ENCODE results near the gene TTN.

The TTN gene

DNA sequence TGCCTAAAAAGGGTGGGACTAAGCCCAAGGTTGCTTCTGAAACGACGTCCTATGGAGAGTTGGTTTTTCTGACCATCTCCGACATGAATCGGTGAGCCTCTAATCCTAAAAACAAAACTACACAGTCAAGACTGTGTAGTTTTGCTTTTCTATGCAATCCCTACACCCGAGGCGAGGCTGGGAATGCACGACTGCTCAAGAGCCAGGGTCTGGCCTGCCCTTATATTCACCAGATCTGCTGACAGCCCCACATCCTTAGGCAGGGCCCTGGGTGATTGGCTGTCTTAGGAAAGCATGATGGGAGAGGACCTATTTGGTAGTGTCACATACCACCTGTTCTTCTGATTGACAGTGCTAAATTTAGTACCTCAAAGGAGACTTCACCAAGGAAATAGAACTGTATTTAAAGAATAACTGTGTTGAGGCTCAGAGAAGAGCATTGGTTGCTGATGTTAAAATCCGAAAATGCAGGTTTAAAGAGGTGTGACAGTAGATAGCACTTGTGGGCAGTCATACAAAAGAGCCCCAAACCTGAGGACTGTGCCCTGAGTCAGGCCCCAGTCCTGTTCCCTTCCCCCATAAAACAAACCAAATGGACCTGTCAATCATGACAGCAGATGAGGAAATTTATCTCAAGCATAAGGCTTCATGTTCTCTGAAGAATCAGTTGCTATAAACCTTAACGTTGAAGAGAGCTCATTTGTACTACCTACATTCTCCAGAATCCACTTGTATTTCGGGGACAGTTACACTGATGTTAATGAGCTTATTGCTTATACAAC lies at the start of gene TTN:
TSS of gene TTN (minus strand) at position 197 of the 782 bp plus-strand sequence. CDS start 2,781 bp downstream, outside the sequence.
- Histone ChIP-seq H3K9ac (ENCODE audit: low read length) (no peak within 1 kb of the TSS), H3K36me3 (ENCODE audit: control insufficient read depth, low read depth, low read length) (no peaks in the 10 kb centered on the region), H3K27ac (ENCODE audit: low read length) (no peak within 1 kb of the TSS), H3K4me3 (ENCODE audit: low read length) (no peak within 1 kb of the TSS), H3K9me3 (ENCODE audit: control insufficient read depth, low read depth, low read length) (no peaks in the 10 kb centered on the region), H3K27me3 (ENCODE audit: control insufficient read depth, insufficient read depth, low read length) (no peaks in the 10 kb centered on the region), H3K4me1 (ENCODE audit: control insufficient read depth, low read depth, low read length) (no peaks in the 10 kb centered on the region)

DNA sequence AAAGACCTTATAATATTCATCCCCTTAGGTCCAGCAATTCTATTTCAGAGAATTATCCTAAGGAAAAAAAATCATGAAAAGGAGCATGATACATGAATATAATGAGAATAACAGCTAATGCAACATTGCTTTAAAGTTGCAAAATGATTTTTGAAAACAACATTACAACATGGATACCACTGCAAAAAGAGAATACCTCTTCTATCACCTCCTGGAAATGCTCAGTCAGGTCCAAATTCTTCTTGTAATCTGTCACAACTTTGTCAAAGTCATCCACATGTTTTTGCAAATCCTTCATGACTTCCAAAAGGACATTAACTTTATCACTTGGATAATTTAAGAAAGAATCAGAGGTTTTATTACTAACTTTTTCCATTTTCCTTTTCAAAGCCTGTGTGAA lies 47.9 kb upstream of the TTN start:
- H3K9me3 ChIP-seq (ENCODE audit: control insufficient read depth, low read depth, low read length) = no peaks in the 10 kb centered on the region
- H3K9ac ChIP-seq (ENCODE audit: low read length) = no peak overlapping the region
- no peak overlapping the region for H3K4me3 ChIP-seq (ENCODE audit: low read length)
- no peaks in the 10 kb centered on the region for H3K36me3 ChIP-seq (ENCODE audit: control insufficient read depth, low read depth, low read length)
- H3K4me1 ChIP-seq (ENCODE audit: control insufficient read depth, low read depth, low read length) = no peaks in the 10 kb centered on the region
- no peak overlapping the region for H3K27ac ChIP-seq (ENCODE audit: low read length)
- H3K27me3 ChIP-seq (ENCODE audit: control insufficient read depth, insufficient read depth, low read length) = no peaks in the 10 kb centered on the region

DNA sequence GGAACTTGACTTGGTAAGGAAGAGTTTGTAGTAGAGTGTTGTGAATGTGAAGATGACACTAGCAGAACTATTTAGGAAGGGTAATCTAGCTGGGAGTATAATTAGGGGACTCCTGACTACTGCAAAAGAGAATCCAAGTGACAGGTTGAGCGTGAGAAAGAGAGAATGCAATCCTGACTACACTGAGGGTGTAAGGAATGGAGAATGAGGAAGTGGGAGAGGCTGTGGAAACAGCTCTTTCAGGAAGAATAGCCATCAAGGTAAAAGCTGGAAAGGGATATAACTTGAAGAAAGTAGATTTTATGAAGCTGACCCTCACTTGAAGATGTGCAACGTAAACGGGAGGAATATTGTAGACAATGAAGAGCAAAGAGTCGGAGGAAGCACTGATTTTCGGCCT lies 41.1 kb upstream of the TTN start:
- Histone ChIP-seq H3K9me3 (ENCODE audit: control insufficient read depth, low read depth, low read length) (no peaks in the 10 kb centered on the region), H3K4me1 (ENCODE audit: control insufficient read depth, low read depth, low read length) (peaks cover 31% of the 10 kb centered on the region), H3K27me3 (ENCODE audit: control insufficient read depth, insufficient read depth, low read length) (no peaks in the 10 kb centered on the region), H3K9ac (ENCODE audit: low read length) (no peak overlapping the region), H3K4me3 (ENCODE audit: low read length) (no peak overlapping the region), H3K27ac (ENCODE audit: low read length) (no peak overlapping the region), H3K36me3 (ENCODE audit: control insufficient read depth, low read depth, low read length) (no peaks in the 10 kb centered on the region)

DNA sequence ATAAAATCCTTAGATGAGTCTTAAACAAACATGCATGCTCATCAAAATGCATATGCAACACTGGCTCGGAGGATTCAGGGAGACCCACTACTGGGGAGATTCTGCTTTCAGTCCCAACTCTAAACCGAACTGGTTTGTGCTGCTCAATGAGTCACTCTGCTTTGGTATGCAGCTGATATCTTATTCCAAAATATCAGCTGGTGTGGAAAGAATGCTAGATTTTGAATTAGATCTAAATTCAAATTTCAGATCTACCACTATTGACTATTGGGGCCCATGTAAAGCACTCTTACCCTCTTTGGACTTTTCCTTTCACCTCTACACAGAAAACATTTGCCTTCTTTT lies 39.2 kb upstream of the TTN start:
- no peak overlapping the region for H3K27ac ChIP-seq (ENCODE audit: low read length)
- no peak overlapping the region for H3K4me3 ChIP-seq (ENCODE audit: low read length)
- no peak overlapping the region for H3K9ac ChIP-seq (ENCODE audit: low read length)
- no peaks in the 10 kb centered on the region for H3K27me3 ChIP-seq (ENCODE audit: control insufficient read depth, insufficient read depth, low read length)
- no peaks in the 10 kb centered on the region for H3K9me3 ChIP-seq (ENCODE audit: control insufficient read depth, low read depth, low read length)
- peaks cover 34% of the 10 kb centered on the region for H3K4me1 ChIP-seq (ENCODE audit: control insufficient read depth, low read depth, low read length)
- no peaks in the 10 kb centered on the region for H3K36me3 ChIP-seq (ENCODE audit: control insufficient read depth, low read depth, low read length)

DNA sequence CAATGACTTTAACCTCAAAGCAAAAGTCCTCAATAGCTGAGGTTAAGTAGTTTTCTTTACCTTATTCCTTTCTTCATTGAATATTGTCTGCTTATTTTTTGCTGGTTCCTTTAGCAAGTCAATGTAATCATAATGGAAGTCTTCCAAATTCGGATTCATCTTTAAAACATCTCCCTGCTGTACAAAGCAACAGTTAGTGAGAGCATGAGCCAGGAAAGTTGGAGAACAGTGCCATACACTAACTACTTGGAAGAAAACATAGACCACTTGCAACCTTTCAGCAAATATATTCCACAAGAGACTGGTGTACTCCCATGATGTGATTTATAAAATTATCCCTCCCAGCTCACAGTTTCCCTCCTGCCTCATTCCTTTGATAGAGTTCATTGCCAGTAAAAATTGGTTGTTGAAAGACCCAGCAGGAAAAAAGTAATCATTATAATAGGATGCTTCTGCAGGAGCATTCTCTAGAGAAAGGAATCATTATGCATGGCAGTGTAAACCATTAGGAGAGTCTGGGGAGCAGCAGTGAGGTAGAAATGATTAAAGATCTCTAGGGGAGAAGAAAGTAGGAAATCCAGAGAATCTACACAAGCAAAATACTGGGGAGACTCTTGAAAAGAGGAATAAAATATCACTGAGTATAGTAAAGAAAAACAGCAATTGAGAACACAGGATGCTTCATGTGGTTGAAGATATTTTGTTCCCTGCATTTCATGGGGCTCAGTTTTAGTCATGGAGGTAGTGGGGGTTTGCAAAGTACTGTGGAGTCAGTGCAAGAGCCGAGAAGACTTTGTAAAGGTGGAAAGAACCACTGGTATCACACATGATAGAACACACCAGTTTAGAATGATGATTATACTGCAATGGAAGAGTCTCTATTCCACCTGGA lies 38.6 kb upstream of the TTN start:
- Histone ChIP-seq H3K9ac (ENCODE audit: low read length) (no peak overlapping the region), H3K4me1 (ENCODE audit: control insufficient read depth, low read depth, low read length) (peaks cover 34% of the 10 kb centered on the region), H3K4me3 (ENCODE audit: low read length) (no peak overlapping the region), H3K9me3 (ENCODE audit: control insufficient read depth, low read depth, low read length) (no peaks in the 10 kb centered on the region), H3K27ac (ENCODE audit: low read length) (no peak overlapping the region), H3K36me3 (ENCODE audit: control insufficient read depth, low read depth, low read length) (no peaks in the 10 kb centered on the region), H3K27me3 (ENCODE audit: control insufficient read depth, insufficient read depth, low read length) (no peaks in the 10 kb centered on the region)

DNA sequence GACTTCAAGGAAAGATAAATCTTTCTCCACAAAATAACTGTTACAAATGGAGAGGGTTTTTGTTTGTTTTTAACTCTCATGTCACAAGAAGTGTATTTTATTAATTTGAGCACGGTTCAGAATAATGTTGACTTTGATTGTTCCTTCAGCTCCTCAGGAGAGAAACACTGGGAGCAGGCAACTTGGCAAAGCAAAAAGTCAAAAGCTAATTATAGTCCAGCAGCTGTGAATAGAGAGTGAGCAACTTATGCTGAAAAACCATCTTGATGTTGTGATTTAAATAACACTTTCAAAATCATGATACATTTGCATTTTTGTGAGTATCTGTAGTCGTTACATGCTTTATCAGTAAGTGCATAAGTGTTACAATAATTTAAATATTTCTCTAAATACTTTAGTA lies 37.5 kb upstream of the TTN start:
- Histone ChIP-seq H3K36me3 (ENCODE audit: control insufficient read depth, low read depth, low read length) (no peaks in the 10 kb centered on the region), H3K9ac (ENCODE audit: low read length) (no peak overlapping the region)

DNA sequence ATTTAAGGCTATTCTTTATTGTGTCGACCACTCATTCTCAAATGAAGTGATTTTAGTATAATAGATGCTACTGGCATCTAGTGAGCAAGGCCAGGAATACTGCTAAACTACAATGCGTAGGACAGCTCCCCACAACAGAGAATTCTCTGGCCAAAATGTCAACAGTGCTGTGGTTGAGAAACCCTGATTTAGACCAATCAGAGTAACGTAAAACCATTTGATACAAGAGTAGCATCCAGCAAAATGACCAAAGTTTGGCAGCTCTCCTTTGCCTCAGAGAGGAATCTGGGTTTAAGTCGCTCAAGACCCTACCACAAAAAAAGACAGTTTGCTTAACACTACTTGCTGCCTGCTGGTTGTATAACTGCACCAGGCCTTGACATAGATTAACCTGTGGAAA lies 37.0 kb upstream of the TTN start:
- Histone ChIP-seq H3K4me1 (ENCODE audit: control insufficient read depth, low read depth, low read length) (peaks cover 34% of the 10 kb centered on the region), H3K36me3 (ENCODE audit: control insufficient read depth, low read depth, low read length) (no peaks in the 10 kb centered on the region), H3K27ac (ENCODE audit: low read length) (no peak overlapping the region), H3K9me3 (ENCODE audit: control insufficient read depth, low read depth, low read length) (no peaks in the 10 kb centered on the region), H3K27me3 (ENCODE audit: control insufficient read depth, insufficient read depth, low read length) (no peaks in the 10 kb centered on the region), H3K9ac (ENCODE audit: low read length) (no peak overlapping the region), H3K4me3 (ENCODE audit: low read length) (no peak overlapping the region)

More for the DNA sequence above, 37.5 kb upstream of the TTN start:
- Histone ChIP-seq H3K27me3 (ENCODE audit: control insufficient read depth, insufficient read depth, low read length) (no peaks in the 10 kb centered on the region), H3K9me3 (ENCODE audit: control insufficient read depth, low read depth, low read length) (no peaks in the 10 kb centered on the region), H3K4me1 (ENCODE audit: control insufficient read depth, low read depth, low read length) (peaks cover 34% of the 10 kb centered on the region), H3K27ac (ENCODE audit: low read length) (no peak overlapping the region), H3K4me3 (ENCODE audit: low read length) (no peak overlapping the region)

DNA sequence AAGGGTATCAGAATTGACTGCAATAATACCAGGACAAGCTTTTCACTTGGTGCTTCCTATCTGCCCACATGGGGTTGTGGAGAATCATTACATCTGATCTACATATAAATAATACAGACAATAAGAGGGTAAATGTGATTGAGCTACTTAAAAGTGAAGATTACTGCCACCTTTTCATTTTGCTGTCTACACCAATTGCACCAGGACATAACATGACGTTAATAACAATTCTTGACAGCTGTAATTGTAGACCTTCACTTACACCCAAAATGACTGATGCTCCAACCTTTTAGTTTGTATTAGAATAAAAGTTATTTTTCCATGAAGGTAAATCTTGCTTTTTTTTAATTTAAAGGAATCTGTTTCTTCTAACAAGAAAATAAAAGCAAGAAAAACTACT lies 36.5 kb upstream of the TTN start:
- no peaks in the 10 kb centered on the region for H3K27me3 ChIP-seq (ENCODE audit: control insufficient read depth, insufficient read depth, low read length)
- no peak overlapping the region for H3K27ac ChIP-seq (ENCODE audit: low read length)
- no peaks in the 10 kb centered on the region for H3K36me3 ChIP-seq (ENCODE audit: control insufficient read depth, low read depth, low read length)
- no peak overlapping the region for H3K9ac ChIP-seq (ENCODE audit: low read length)
- H3K4me1 ChIP-seq (ENCODE audit: control insufficient read depth, low read depth, low read length) = peaks cover 34% of the 10 kb centered on the region
- no peaks in the 10 kb centered on the region for H3K9me3 ChIP-seq (ENCODE audit: control insufficient read depth, low read depth, low read length)
- H3K4me3 ChIP-seq (ENCODE audit: low read length) = no peak overlapping the region

DNA sequence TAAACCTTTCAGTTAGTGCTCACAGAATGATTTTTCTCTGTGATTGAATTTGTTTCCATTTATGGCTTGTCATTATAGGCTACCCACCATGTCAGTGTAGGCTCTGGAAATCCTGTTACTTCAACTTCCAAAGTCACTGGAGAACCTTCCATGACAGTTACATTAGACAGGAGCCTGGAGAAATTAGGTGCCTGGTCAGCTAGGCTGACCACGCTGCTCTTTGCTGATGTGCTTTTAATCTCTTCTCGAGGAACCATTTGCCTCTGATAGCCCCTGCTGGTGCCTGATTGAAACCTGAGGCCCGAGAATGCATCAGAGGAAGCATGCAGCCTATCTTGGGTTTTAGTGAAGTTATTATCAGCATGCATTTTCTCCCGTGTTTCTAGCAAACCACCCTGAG lies 29.6 kb upstream of the TTN start:
- Histone ChIP-seq H3K36me3 (ENCODE audit: control insufficient read depth, low read depth, low read length) (no peaks in the 10 kb centered on the region), H3K9me3 (ENCODE audit: control insufficient read depth, low read depth, low read length) (no peaks in the 10 kb centered on the region), H3K4me3 (ENCODE audit: low read length) (no peak overlapping the region), H3K27ac (ENCODE audit: low read length) (no peak overlapping the region), H3K4me1 (ENCODE audit: control insufficient read depth, low read depth, low read length) (peaks cover 7% of the 10 kb centered on the region), H3K9ac (ENCODE audit: low read length) (no peak overlapping the region), H3K27me3 (ENCODE audit: control insufficient read depth, insufficient read depth, low read length) (no peaks in the 10 kb centered on the region)

DNA sequence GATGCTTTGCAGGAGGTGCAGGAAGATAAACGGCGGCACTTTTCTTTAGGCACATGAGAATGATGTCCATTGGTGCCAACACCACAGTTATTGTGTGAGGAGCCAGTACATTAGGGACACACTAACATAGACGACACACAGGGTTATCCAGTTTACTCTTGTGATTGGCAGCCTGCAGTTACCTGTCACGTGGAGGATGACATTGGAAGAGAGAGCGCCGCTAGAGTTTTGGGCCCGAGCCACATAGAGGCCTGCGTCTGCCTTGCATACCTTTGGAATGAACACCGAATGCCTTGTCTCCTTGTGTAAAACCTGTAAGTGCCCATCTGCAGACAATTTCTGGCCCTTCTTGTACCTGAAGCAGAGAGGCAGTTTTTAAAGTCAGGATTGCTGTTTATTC lies 26.9 kb upstream of the TTN start:
- Histone ChIP-seq H3K4me3 (ENCODE audit: low read length) (no peak overlapping the region), H3K27ac (ENCODE audit: low read length) (no peak overlapping the region), H3K36me3 (ENCODE audit: control insufficient read depth, low read depth, low read length) (no peaks in the 10 kb centered on the region), H3K9ac (ENCODE audit: low read length) (no peak overlapping the region), H3K9me3 (ENCODE audit: control insufficient read depth, low read depth, low read length) (no peaks in the 10 kb centered on the region), H3K27me3 (ENCODE audit: control insufficient read depth, insufficient read depth, low read length) (no peaks in the 10 kb centered on the region), H3K4me1 (ENCODE audit: control insufficient read depth, low read depth, low read length) (peaks cover 7% of the 10 kb centered on the region)

DNA sequence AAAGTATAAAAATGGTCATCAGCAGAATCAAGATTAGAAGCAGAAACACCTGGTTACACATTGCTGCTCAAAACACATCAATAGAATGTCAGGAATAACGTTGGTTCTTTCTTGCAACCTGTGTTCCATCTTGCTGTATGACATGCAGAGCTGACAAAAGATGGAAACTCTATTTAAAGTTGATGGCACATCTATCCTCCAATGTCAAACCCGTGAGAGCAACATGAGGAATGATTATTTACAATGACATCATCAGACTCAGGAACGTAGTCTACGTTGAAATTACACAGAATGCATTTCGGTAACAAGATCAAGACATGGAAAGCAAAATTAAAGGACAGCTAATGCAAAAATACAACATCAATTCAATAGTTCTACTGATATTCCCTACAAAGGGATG lies 26.2 kb upstream of the TTN start:
- Histone ChIP-seq H3K4me1 (ENCODE audit: control insufficient read depth, low read depth, low read length) (peaks cover 7% of the 10 kb centered on the region), H3K27me3 (ENCODE audit: control insufficient read depth, insufficient read depth, low read length) (no peaks in the 10 kb centered on the region), H3K27ac (ENCODE audit: low read length) (no peak overlapping the region), H3K9ac (ENCODE audit: low read length) (no peak overlapping the region), H3K9me3 (ENCODE audit: control insufficient read depth, low read depth, low read length) (no peaks in the 10 kb centered on the region), H3K36me3 (ENCODE audit: control insufficient read depth, low read depth, low read length) (no peaks in the 10 kb centered on the region), H3K4me3 (ENCODE audit: low read length) (no peak overlapping the region)

DNA sequence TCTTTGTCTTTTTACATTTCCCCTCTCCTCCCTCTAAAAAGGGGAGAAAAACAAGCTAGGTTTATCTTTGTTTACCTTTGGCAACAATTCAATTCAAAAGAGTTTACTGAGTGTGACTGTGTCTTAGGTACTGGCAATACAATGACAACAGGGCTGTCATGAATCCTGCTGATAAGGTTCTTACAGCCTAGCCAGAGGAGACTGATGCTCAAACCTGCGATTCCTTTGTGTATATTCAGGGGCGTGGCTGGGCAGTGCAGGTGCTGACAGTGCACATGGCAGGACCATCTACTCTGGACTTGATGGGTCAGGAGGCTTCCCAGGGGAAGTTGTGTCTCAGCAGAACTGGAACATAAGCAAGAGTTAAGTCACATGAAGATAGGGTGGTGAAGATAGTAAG lies 23.2 kb upstream of the TTN start:
- Histone ChIP-seq H3K4me3 (ENCODE audit: low read length) (no peak overlapping the region), H3K36me3 (ENCODE audit: control insufficient read depth, low read depth, low read length) (no peaks in the 10 kb centered on the region), H3K27ac (ENCODE audit: low read length) (no peak overlapping the region), H3K9me3 (ENCODE audit: control insufficient read depth, low read depth, low read length) (no peaks in the 10 kb centered on the region), H3K9ac (ENCODE audit: low read length) (no peak overlapping the region), H3K27me3 (ENCODE audit: control insufficient read depth, insufficient read depth, low read length) (no peaks in the 10 kb centered on the region), H3K4me1 (ENCODE audit: control insufficient read depth, low read depth, low read length) (no peaks in the 10 kb centered on the region)
